Measurements from ENCODE around the gene MAGI2.

MAGI2 gene

DNA sequence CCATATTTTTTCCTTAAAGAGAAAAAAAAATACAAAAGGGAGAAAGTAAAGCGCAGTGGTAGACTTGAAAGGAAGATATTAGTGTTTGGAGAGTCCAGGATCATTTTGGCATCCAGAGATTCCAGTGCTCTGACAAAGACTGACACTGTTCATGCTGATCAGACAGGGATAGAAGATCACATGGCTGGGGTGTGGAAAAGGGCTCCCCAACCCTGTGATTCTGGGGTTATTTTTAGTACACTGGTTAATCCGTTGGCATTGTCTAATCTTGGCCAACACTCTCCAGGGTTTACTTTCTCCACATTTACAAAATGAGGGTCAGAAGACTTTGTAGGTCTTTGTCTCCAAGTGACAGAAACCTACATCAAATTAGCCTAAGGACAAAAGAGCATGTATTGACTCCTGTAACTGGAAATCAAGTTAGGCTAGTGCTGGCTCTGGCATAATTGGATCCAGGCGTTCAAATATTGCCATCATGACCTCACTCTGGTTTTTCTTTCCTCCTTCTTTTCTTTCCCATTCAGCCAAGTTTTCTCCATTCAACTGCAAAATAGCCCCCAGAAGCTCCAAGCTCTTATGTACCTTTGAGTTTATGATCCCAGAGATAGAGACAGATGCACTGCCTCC, 1473.3 kb downstream of the MAGI2 start:
- Histone ChIP-seq H3K4me1 (ENCODE audit: control insufficient read depth, insufficient read depth, low read length) (no peaks in the 10 kb centered on the region), H3K36me3 (ENCODE audit: control insufficient read depth in 2 of 2, insufficient read depth in 2 of 2, low read length in 2 of 2) (no peaks in the 10 kb centered on the region), H3K27me3 (ENCODE audit: control insufficient read depth in 1 of 2, insufficient read depth in 2 of 2, low read length in 2 of 2) (no peaks in the 10 kb centered on the region), H3K27ac (ENCODE audit: low read length) (no peak overlapping the region), H3K9me3 (ENCODE audit: control insufficient read depth in 2 of 2, low read length in 2 of 2) (no peaks in the 10 kb centered on the region), H3K9ac (ENCODE audit: low read length in 2 of 2) (no peak overlapping the region), H3K4me3 (ENCODE audit: low read length in 2 of 2) (no peak overlapping the region)

DNA sequence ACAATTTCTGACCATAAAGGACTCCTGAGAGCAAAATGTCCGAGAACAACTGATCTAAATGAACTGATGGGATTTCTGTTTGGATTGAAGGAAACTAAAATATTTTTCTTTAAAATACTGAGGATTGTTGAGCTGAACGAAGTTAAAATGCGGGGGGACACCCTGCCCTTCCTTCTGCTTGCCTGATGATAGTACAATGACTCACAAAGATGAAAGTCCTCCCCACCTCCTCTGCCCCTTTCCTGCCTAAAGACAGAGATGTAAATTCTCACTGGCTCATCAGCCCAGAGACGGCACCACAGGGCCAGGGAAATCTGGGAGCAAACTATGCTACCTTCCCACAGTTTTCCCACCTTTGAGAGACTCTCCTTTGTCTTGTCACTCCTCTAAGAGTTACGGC, 1474.2 kb downstream of the MAGI2 start:
- Histone ChIP-seq H3K4me1 (ENCODE audit: control insufficient read depth, insufficient read depth, low read length) (no peaks in the 10 kb centered on the region), H3K9me3 (ENCODE audit: control insufficient read depth in 2 of 2, low read length in 2 of 2) (no peaks in the 10 kb centered on the region), H3K9ac (ENCODE audit: low read length in 2 of 2) (no peak overlapping the region)

DNA sequence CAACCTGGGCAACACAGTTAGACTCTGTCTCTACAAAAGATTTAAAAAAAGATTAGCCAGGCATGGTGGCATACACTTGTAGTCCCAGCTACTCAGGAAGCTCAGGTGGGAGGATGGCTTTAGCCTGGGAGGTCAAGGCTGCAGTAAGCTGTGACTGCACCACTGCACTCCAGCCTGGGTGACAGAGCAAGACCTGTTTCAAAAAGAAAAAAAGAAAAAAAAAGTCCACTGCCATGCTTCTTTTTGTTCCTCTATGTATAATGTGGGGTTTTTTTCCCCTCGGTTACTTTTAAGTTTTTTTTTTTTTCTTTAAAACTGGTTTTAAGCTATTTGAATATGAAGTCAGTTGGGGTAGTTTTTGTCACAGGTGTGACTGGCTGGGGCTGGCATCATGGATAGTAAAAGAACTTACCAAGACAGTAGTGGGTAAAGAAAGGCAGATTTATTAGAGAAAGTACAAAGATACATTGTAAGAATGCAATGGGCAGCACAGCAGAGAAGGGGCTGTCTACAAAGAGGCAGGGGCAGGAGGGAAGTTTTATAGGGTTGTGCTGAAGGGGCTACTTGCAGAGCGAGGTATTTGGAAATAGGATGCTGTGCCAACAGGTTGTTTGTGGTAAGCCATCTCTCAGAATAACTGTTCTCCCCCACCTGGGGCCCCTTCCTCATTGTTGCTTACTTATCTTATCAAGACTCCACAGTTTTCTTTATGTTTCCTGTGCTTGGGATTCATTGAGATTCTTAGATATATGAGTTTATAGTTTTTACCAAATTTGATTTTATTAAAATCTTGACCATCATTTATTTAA, 1477.6 kb downstream of the MAGI2 start:
- Histone ChIP-seq H3K27ac (ENCODE audit: low read length) (no peak overlapping the region), H3K4me1 (ENCODE audit: control insufficient read depth, insufficient read depth, low read length) (no peaks in the 10 kb centered on the region), H3K9me3 (ENCODE audit: control insufficient read depth in 2 of 2, low read length in 2 of 2) (no peaks in the 10 kb centered on the region), H3K9ac (ENCODE audit: low read length in 2 of 2) (no peak overlapping the region), H3K4me3 (ENCODE audit: low read length in 2 of 2) (no peak overlapping the region), H3K36me3 (ENCODE audit: control insufficient read depth in 2 of 2, insufficient read depth in 2 of 2, low read length in 2 of 2) (no peaks in the 10 kb centered on the region), H3K27me3 (ENCODE audit: control insufficient read depth in 1 of 2, insufficient read depth in 2 of 2, low read length in 2 of 2) (no peaks in the 10 kb centered on the region)

More for the DNA sequence above, 1474.2 kb downstream of the MAGI2 start:
- Histone ChIP-seq H3K36me3 (ENCODE audit: control insufficient read depth in 2 of 2, insufficient read depth in 2 of 2, low read length in 2 of 2) (no peaks in the 10 kb centered on the region), H3K27me3 (ENCODE audit: control insufficient read depth in 1 of 2, insufficient read depth in 2 of 2, low read length in 2 of 2) (no peaks in the 10 kb centered on the region), H3K27ac (ENCODE audit: low read length) (no peak overlapping the region), H3K4me3 (ENCODE audit: low read length in 2 of 2) (no peak overlapping the region)

DNA sequence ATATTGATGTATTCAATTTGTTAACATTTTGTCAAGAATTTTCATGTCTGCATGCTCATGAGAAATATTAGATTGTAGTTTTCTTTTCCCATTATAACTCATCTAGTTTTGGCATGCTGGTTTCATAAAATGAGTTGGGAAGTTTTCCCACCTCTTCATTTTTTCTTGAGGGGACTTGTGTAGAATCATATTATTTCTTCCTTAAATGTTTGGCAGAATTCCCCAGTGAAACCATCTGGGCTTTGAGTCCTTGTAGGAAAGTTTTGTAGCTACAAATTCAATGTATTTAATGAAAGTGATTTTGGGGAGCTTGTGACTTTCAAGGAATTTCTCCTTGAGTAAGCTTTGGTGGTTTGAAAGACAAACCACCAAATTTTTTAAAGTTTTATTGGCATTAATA, 1481.7 kb downstream of the MAGI2 start:
- no peak overlapping the region for H3K27ac ChIP-seq (ENCODE audit: low read length)
- H3K4me3 ChIP-seq (ENCODE audit: low read length in 2 of 2): no peak overlapping the region
- no peak overlapping the region for H3K9ac ChIP-seq (ENCODE audit: low read length in 2 of 2)
- H3K4me1 ChIP-seq (ENCODE audit: control insufficient read depth, insufficient read depth, low read length): no peaks in the 10 kb centered on the region
- H3K36me3 ChIP-seq (ENCODE audit: control insufficient read depth in 2 of 2, insufficient read depth in 2 of 2, low read length in 2 of 2): no peaks in the 10 kb centered on the region
- H3K27me3 ChIP-seq (ENCODE audit: control insufficient read depth in 1 of 2, insufficient read depth in 2 of 2, low read length in 2 of 2): no peaks in the 10 kb centered on the region
- no peaks in the 10 kb centered on the region for H3K9me3 ChIP-seq (ENCODE audit: control insufficient read depth in 2 of 2, low read length in 2 of 2)

DNA sequence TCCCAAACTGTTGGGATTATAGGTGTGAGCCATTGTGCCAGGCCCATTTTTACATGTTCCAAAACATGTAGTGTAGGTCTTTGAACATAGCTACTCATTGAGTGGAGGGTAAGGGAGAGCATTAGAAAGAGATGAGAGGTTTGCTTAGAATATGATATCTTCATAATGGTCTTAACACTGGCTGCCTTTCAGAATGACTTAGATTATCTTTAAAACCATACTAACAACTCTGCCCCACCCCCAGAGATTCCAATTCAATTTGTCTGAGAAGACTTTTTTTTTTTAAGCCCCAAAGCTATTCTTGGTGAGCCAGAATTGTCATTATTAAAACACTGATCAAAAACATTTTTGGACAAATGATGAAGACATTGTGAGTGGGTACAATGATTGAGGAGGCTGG, 1486.0 kb downstream of the MAGI2 start:
- H3K27me3 ChIP-seq (ENCODE audit: control insufficient read depth in 1 of 2, insufficient read depth in 2 of 2, low read length in 2 of 2): no peaks in the 10 kb centered on the region
- no peaks in the 10 kb centered on the region for H3K36me3 ChIP-seq (ENCODE audit: control insufficient read depth in 2 of 2, insufficient read depth in 2 of 2, low read length in 2 of 2)
- H3K27ac ChIP-seq (ENCODE audit: low read length): no peak overlapping the region
- H3K4me1 ChIP-seq (ENCODE audit: control insufficient read depth, insufficient read depth, low read length): no peaks in the 10 kb centered on the region
- H3K4me3 ChIP-seq (ENCODE audit: low read length in 2 of 2): no peak overlapping the region
- no peak overlapping the region for H3K9ac ChIP-seq (ENCODE audit: low read length in 2 of 2)
- H3K9me3 ChIP-seq (ENCODE audit: control insufficient read depth in 2 of 2, low read length in 2 of 2): no peaks in the 10 kb centered on the region
